HG02763 (cell line): Measurements from ENCODE around the gene FAM120A.

Source experiments
- ATAC-seq: cut with Tn5 transposase; IDR thresholded peaks from one replicate; pipeline ENCODE4 v1.9.1; 2021; ENCODE audit warnings: mild to moderate bottlenecking, moderate library complexity; ENCODE audit not compliant: unreplicated experiment

FAM120A gene

GRCh38 chr9:93552923-93553322 is 101.4 kb downstream of the FAM120A start:
- no peak for ATAC-seq

GRCh38 chr9:93555370-93555769 is 103.9 kb downstream of the FAM120A start:
- ATAC-seq, result no peak

GRCh38 chr9:93557366-93558137 is 106.1 kb downstream of the FAM120A start:
- ATAC-seq, result no peak

GRCh38 chr9:93558503-93558902 is 107.0 kb downstream of the FAM120A start:
- ATAC-seq, result no peak

GRCh38 chr9:93560991-93561390 is 109.5 kb downstream of the FAM120A start:
- ATAC-seq, result no peak

- ATAC-seq, result no peak
Measured at GRCh38 chr9:93562157-93562556, 110.7 kb downstream of the FAM120A start.

GRCh38 chr9:93565089-93565488 is 113.6 kb downstream of the FAM120A start:
- no peak for ATAC-seq

GRCh38 chr9:93566408-93567270 is 115.2 kb downstream of the FAM120A start:
- ATAC-seq, result peak; percentile 91

- ATAC-seq, result no peak
Measured at GRCh38 chr9:93567271-93567959, 115.9 kb downstream of the FAM120A start.

- ATAC-seq, result no peak
Measured at GRCh38 chr9:93568169-93568568, 116.7 kb downstream of the FAM120A start.

- no peak for ATAC-seq
Measured at GRCh38 chr9:93569621-93570174, 118.2 kb downstream of the FAM120A start.

GRCh38 chr9:93572221-93572620 is 120.7 kb downstream of the FAM120A start:
- no peak for ATAC-seq

- ATAC-seq, result no peak
Measured at GRCh38 chr9:93572636-93573515, 121.4 kb downstream of the FAM120A start.

- no peak for ATAC-seq
Measured at GRCh38 chr9:93573516-93573828, 122.0 kb downstream of the FAM120A start.

- ATAC-seq, result no peak
Measured at GRCh38 chr9:93574091-93574899, 122.8 kb downstream of the FAM120A start.

- no peak for ATAC-seq
Measured at GRCh38 chr9:93574900-93575795, 123.7 kb downstream of the FAM120A start.

- peak; percentile 33 for ATAC-seq
Measured at GRCh38 chr9:93575796-93576257, 124.3 kb downstream of the FAM120A start.
